Measurements from ENCODE around the gene UMPS.
A peak's percentile ranks its signal among the peaks of the same experiment; 100 is the strongest.

Gene UMPS

DNA sequence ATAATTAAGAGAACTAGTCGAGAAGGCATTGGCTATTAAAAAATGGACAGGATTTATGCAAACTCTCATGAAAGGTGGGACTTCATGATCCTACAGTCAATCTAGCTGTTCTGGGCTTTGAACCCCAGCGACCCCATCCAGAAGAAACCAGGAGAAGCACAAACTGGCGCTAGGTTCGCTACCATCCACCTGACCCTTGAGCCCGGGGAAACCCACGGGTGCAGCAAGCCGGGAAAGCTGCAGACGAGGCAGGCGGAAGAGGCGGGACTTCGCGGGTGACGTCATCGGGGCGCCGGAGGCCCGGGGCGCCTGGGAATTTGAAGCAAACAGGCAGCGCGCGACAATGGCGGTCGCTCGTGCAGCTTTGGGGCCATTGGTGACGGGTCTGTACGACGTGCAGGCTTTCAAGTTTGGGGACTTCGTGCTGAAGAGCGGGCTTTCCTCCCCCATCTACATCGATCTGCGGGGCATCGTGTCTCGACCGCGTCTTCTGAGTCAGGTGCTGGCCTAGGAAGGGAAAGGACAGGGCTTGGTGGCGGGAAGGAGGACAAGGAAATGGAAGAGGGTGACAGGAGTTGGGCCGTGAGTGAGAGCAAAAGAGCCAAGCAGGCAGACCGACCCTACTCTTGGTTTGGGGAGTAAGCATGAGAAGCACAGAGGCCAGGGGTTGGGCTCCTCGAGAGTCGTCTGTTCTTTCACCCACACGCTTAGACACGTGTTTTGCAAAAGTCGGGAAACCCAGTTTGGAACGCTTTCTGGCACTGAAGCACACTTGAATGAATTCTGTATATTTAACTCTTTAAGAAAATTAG is at the start of gene UMPS:
Gene UMPS (plus strand): TSS at position 324 of the 812 bp plus-strand sequence. CDS start 20 bp downstream, at position 344.
- DNase-seq (ENCODE audit: low read depth in 2 of 2): peak; percentile 87 to 92

- DNase-seq (ENCODE audit: low read depth in 2 of 2): no peak
Measured at GRCh38 chr3:124680521-124680920, 49.7 kb upstream of the UMPS start.

DNA sequence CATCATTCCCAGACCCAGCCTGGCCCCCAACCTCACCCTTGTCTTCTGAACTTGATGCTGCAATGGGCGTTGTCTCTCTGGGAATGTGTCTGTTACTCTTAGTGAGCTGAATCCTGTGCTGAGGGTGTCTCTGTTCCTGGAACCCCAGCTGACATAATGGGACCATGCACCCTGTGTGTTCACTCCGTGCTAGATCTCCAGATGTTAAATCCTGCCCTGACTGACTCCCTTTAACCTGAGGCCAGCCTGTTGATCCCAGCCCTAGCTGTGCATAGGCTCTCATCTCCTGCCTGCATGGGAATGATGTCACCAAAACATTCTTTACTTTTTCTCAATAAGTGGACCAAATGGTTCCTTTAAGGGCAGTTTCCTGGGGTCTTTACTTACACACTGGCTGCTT is 48.0 kb upstream of the UMPS start:
- DNase-seq (ENCODE audit: low read depth in 2 of 2): no peak

DNA sequence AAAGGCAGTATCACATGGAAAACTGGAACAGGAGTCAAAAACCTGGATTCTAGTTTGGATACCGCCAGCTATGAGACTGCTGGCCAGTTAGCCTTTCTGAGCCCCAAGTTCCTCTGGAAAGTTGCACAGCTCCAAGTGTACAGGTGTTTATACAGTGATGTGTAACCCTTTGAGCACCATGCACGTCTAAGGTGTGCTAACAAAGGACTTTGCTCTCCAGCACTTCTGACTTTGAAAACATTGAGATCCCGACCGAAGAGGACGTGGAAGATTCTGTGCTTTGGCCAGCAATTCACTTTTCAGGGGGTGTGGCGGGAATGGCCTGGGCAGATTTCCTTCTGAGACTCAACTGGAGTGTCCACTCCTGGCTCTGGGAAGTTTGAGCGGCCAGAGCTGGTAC is 45.8 kb upstream of the UMPS start:
- no peak for DNase-seq (ENCODE audit: low read depth in 2 of 2)

- no peak for DNase-seq (ENCODE audit: low read depth in 2 of 2)
Measured at GRCh38 chr3:124685067-124685466, 45.2 kb upstream of the UMPS start.

GRCh38 chr3:124685481-124685880 is 44.8 kb upstream of the UMPS start:
- no peak for DNase-seq (ENCODE audit: low read depth in 2 of 2)

- DNase-seq (ENCODE audit: low read depth in 2 of 2): no peak
Measured at GRCh38 chr3:124686028-124686670, 44.1 kb upstream of the UMPS start.

GRCh38 chr3:124688581-124689454 is 41.4 kb upstream of the UMPS start:
- DNase-seq (ENCODE audit: low read depth in 2 of 2): peak; percentile 47 to 54

GRCh38 chr3:124691599-124691998 is 38.7 kb upstream of the UMPS start:
- no peak for DNase-seq (ENCODE audit: low read depth in 2 of 2)

GRCh38 chr3:124694486-124694885 is 35.8 kb upstream of the UMPS start:
- DNase-seq (ENCODE audit: low read depth in 2 of 2): no peak

DNA sequence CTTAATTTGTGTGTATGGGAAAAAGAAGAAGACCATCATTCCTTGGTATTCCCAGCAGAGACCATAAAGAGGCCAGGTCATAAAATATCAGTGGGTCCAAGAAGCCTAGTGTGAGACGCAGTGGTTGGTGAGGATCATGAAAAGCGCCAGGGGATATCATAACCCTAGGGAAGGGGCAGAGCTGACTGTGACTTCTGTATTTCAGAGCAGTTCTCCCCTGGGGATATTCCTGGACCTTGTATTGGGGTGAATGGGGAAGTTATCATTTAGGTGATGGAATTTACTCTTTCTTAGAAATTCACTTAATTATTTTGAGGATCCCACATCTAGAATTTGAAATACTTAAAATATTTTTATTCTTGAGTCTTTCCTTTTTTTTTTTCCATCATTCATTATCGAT is 34.9 kb upstream of the UMPS start:
- DNase-seq (ENCODE audit: low read depth in 2 of 2): no peak

DNA sequence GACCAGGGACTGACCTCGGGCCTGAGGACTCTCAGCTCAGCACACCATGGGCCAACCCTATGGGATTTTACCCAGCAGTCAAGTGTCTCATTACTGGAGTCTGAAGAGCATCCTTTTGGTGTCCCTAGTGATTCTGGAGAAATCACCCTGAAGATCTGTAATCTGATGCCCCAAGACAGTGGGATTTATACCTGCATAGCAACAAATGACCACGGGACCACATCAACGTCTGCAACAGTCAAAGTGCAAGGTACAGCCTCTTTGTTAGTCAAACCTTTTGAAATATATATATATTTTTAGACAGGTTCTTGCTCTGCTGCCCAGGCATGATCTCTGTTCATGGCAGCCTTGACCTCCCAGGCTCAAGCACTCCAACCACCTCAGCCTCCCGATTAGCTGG is 34.2 kb upstream of the UMPS start:
- no peak for DNase-seq (ENCODE audit: low read depth in 2 of 2)

DNA sequence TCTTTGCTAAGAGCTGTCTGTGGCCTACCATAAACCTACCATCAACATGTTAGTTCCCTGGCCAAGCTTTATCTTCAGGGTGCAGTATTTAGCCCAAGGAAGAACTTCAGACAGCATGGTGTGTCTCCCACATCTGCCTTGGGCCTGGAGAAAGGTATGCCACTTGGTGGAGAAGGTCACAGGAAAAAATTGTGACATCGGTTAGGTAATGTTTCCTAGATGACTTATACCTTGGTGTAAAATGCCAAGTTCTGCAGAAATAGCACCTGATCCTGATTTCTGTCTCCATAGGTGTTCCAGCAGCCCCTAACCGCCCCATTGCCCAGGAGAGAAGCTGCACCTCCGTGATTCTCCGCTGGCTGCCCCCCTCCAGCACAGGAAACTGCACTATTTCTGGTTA is 33.0 kb upstream of the UMPS start:
- no peak for DNase-seq (ENCODE audit: low read depth in 2 of 2)

DNA sequence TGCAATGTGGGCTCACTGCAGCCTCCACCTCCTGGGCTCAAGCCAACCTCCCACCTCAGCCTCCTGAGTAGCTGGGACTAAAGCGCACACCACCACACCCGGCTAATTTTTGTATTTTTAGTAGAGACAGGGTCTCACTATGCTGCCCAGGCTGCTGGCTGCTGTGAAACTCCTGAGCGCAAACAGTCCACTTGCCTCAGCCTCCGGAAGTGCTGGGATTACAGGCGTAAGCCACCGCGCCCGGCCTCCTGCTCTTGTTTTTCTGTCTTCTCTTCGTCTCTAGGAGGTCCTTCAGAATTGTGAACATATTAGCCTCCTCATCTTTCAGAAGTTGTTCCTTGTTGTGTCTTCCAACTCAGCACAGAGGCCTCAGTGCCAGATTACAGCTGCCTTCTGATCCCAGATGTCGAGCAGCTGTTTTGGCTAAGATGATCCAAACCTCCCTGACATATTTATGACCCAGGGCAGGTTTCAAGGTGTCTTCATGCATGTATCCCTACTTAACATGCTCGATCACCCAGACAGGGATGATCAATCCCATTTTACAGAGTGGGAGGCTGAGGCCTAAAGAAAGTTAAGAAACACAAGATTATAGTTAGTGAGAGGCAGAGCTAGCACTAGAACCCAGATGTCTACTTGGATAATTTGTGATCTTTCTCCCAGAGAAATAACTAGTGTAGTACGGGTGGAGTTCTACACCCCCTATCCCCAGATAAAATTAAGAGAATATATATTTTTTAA is 32.1 kb upstream of the UMPS start:
- no peak for DNase-seq (ENCODE audit: low read depth in 2 of 2)

DNA sequence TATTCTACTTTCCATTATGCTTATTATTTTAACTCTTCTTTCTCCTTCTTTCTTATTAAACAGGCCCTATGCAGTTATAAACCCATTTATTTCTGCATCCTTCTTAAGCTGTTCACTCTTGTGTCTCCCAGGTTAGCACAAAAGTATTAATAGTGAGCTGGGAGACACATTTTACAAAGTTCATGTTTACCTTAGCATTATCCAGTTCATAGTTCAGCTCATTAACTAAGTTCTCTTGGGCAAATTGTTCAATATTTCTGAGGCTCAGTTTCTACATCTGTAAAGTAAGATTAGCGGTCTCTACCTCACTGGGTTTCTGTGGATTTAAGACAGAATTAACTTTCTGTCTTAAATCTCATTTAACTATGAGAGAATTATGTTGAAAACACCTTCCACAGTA is 31.2 kb upstream of the UMPS start:
- no peak for DNase-seq (ENCODE audit: low read depth in 2 of 2)

DNA sequence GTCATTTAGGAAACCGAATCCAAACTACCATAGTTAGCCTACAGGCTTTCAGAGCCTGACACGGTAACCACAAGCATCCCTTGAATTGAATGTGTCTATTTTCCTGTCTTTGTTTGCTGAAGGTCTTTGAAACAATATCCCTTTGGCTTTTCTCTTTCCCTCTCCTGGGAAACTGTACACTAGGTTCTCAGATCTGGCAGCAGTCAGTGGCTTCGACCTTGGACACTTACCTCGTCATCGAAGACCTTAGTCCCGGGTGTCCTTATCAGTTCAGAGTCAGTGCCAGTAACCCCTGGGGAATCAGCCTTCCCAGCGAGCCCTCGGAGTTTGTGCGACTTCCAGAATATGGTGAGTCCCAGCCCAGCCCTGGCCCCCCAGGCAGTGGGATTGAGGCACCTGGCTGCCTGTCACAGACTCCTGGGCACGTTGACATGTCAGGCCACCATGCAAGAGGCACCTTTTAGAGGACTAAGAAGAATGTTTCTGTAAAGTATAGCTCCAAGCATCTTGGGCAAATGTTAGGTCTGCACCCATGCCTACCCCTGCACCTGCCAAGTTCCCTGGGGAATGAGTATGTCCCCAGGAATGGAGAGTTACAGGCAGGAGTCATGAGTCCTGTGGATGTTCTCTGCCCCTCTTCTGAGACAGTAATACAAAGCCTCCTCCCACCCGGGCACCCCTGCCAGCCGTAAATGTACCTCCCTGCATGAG is 30.4 kb upstream of the UMPS start:
- DNase-seq (ENCODE audit: low read depth in 2 of 2): no peak

DNA sequence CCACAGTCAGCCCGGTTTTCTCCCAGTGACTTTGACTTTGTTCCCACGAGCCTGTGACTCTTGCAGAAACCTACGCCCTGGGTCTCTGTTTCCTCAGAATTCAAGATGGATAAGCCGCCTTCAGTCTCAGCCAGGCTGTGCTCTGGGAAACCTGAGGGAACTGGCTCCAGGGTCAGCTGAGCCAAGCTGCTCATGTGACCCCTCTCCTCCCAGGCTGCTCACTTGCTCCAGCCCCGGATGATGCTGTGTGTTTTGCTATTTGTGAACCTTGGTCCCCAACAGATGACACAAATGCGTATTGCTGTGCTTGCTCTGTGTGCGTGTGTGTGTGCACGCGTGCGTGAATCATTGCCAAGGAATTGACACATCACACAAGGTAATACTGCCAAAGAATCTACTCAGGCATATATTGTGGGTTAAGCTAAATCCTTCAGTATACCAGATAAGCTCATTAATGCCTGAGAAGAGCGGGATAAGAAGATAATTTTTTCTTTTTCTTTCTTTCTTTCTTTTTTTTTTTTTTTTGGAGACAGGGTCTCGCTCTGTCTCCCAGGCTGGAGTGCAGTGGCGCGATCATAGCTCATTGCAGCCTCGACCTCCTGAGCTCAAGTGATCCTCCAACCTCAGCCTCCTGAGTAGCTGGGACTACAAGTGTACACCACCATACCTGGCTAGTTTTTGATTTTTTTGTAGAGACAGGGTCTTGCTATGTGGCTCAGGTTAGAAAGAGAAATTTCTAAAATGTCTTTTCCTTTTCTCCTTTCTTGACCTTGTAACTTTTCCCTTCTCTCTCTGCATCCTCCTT is 29.2 kb upstream of the UMPS start:
- no peak for DNase-seq (ENCODE audit: low read depth in 2 of 2)

- no peak for DNase-seq (ENCODE audit: low read depth in 2 of 2)
Measured at GRCh38 chr3:124701687-124702086, 28.6 kb upstream of the UMPS start.

DNA sequence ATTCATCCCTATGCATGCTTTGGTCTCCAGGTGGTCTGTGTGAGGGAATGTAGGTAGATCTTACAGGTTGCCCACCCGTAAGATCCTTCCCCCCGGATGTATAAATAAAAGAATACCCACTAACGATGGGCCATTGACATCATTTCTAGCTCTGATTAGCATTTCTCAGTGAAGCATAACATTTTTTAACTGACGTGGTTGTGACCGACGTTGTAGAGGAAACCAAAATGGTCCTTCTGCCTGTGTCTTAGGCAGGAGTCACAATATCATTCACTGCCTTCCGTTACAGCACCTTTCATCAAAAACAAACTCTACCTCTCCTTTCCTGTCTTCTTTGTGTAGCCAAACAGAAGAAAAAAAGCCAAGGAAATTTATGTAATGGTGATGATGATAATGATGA is 27.3 kb upstream of the UMPS start:
- no peak for DNase-seq (ENCODE audit: low read depth in 2 of 2)

DNA sequence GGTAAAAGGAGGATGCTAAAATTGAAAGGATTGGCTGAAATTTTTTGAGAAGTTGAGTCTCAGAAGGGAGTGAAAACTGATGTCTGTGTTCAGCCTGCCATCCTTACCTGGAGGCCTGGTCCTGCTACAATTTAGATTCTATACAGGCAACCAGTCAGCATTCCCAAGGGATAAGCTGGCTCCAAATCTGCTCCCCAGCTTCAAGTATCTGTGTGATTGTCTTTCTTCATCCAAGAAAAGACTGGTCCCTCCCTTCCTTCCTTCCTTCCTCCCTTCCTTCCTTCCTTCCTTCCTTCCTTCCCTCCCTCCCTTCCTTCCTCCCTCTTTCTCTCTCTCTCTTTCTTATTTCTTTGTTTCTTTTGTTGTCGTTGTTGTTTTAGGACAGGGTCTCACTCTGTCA is 24.7 kb upstream of the UMPS start:
- no peak for DNase-seq (ENCODE audit: low read depth in 2 of 2)

Data from stimulated activated CD8-positive, alpha-beta memory T cell treated with anti-CD3 and anti-CD28 coated beads, Interleukin-2, amount 100 ng/mL, for 48 hours (primary cell).